D721Med (cell line): ENCODE measurements around the gene EPB41L1.

ENCODE experiments used
- DNase-seq: peaks from one replicate; pipeline ENCODE4 v3.0.0; 2011; ENCODE audit warnings: low spot score; ENCODE audit not compliant: insufficient read length
- FAIRE-seq: peaks from 2 replicates; lab custom pipeline; 2011; peaks lifted over from hg19 to GRCh38; lab: Jason Lieb, UNC
- TF ChIP-seq, protein P1 (sequence below): IDR thresholded peaks from 2 replicates; pipeline ENCODE4 v1.5.1; 2012; ENCODE audit warnings: mild to moderate bottlenecking, control low read depth; ENCODE audit not compliant: insufficient read depth; ENCODE audit errors: missing control alignments

The EPB41L1 gene

DNA sequence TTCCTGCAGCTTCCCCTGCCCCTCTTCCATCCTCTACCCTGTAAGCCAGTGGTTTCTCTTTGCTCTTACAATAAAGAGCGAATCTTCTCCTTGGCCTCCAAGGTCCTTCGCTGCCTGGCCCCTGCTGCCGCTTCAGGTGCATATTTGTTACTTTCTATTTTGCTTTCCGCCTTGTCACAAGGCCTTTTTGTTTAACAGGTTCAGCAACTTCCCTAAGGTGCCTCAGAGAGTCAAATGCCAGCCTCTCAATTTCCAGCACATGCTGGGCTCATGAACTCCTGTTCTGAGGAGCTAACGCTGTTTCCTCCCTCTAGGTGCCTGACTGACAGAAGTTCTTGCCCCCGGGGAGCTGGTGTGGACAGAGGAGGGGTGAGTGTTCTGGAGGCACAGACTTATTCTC, 42.4 kb upstream of the EPB41L1 start:
- TF ChIP-seq, protein P1, sequence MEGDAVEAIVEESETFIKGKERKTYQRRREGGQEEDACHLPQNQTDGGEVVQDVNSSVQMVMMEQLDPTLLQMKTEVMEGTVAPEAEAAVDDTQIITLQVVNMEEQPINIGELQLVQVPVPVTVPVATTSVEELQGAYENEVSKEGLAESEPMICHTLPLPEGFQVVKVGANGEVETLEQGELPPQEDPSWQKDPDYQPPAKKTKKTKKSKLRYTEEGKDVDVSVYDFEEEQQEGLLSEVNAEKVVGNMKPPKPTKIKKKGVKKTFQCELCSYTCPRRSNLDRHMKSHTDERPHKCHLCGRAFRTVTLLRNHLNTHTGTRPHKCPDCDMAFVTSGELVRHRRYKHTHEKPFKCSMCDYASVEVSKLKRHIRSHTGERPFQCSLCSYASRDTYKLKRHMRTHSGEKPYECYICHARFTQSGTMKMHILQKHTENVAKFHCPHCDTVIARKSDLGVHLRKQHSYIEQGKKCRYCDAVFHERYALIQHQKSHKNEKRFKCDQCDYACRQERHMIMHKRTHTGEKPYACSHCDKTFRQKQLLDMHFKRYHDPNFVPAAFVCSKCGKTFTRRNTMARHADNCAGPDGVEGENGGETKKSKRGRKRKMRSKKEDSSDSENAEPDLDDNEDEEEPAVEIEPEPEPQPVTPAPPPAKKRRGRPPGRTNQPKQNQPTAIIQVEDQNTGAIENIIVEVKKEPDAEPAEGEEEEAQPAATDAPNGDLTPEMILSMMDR = no peak
- DNase-seq = no peak
- FAIRE-seq = no peak

DNA sequence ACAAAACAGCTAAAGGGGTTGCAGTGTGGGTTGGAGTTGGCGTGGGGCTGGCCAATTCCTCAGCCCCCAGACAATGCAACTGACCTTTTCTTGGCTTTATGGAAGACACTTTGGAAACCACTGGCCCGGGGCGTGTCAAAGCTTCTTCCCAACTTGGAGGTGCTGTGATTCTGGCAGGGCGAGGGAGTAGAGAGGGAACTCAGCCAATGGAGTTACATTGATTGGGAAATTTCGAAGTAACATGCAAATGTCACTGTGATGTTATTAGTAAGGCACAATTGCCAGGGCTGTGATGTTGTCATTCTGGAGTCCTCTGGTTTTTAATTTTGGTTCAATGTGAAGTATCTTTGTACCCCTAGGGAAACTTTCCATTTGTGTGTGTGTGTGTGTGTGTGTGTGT, 41.5 kb upstream of the EPB41L1 start:
- no peak for FAIRE-seq
- DNase-seq = no peak
- TF ChIP-seq, protein P1 = no peak

DNA sequence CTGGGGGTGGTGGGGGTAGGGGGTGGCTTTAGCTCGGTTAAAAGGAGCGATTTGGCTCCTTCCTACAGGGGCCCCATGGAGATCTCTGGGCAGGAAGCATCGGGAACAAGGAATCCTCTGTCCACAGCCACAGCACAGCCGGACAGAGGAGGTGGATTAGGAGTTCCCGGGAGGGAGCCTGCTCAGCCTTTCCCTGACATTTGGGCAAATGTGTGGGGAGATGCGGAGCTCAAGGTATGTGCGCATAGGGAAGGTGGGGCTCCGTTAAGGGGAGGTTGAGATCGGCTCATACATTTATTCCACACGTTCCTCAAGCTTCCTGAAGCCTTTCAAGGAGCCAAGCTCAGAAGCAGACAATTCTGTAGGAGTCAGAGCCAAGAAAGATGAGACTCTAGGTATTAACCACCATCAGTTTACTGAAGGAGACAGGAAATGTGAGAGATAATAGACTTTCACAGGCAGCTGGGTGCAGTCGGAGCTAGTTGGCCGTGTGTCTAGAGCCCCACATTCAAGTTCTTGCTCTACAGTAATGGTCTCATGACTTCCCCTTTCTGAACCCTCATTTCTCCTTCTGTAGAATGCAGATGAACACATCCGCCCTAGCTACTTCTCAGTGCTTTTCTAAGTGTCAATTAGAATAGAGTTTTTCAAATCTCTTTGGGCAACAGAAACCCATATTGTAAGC, 40.8 kb upstream of the EPB41L1 start:
- TF ChIP-seq, protein P1 = no peak
- DNase-seq = no peak
- no peak for FAIRE-seq

DNA sequence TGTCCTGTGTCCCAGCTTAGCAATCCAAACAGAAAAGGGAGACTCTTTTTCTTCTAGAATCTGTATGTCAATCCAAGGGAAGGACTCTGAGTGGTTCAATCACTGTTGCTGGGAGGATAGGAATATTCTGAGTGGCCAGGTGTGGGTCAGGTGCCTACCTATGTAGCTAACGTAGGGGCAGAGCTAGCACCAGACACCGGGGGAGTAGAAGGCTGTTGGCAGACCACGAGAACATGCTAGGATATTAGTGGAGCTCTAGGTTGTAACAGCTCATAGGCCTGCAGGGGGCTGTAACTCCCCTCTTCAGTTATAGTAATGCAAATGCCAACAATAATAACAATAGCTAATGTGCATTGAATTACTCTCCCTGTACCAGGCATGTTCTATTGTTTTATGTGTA, 39.8 kb upstream of the EPB41L1 start:
- FAIRE-seq (no peak), DNase-seq (no peak)
- TF ChIP-seq, protein P1 = no peak

DNA sequence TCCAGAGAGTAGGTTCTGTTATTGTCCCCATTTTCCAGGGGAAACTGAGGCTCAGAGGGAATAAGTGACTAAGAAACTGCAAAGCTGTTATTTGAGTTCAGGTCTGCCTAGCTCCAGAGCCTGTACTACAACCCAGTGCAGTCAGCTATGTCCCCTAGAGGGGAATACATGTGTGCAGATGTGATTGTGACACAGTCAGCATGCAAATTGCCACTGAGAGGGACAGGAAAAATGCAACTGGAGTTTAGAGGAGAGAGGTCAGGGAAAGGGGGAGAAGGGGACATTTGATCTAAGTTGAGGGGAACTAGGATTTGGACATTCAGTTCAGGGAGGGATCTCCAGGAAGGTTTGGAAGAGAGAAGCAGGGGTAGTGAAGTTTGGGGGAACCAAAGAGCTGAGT, 38.6 kb upstream of the EPB41L1 start:
- DNase-seq (no peak), FAIRE-seq (no peak)
- TF ChIP-seq, protein P1 = no peak

DNA sequence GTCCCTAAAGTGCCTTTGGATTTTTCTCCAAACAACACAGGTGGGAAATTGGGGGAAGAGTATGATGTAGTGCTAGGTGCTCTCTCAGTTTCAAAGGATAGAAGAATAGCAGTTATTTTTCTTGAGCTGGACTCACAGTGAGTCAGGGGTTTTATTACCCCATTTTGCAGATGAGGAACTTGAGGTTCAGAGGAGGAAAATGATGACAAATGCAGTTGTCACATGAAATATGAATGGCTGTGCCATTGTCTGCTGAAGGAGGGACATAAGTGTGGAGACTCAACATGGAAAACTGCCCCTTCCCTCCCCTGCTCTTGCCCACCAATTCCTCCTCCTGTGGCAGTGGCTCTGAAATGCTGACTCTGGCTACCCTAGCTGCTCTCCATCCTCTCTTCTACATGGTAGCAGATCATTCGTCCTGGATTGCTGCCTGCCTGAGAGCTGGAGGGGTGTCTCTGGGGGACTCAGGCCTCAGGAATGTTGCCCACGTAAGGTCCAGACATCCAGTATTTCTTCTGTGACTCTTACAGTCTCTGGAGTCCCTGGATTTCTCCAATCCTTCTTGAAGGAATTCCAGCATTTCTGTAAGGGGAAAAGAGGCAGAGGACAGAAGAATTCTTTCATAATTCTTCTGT, 37.6 kb upstream of the EPB41L1 start:
- TF ChIP-seq, protein P1 = no peak
- DNase-seq = no peak
- FAIRE-seq = no peak

DNA sequence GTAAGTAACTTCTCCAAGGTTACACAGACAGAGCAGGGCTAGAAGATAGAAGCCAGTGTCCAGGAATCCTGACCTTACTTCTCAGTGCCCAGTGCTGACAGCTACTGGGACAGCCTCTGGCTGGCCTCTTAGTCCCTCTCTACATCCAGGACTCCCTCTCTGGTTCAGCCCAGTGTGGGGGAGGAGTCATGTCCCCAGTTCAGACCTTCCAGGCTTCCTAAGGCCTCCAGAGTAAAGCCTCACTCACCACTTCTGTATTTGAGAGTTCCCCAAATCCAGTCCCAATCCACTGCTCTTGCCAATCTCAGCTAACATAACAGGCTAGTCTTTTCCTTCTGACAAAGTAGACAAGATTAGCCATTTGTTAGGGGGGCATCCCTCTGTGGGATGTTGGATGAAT, 36.9 kb upstream of the EPB41L1 start:
- TF ChIP-seq, protein P1 = no peak
- FAIRE-seq = no peak
- no peak for DNase-seq
